Measurements from ENCODE around the gene MEF2A.
"Not testable (repeated sequence)": the region's sequence is repeated elsewhere in the genome, so short reads cannot be mapped to it uniquely, and the experiment has no call there.

Gene MEF2A

GRCh38 chr15:99565299-99566156 is at the start of gene MEF2A:
MEF2A (plus strand) TSS chr15:99565984; CDS start chr15:99633120, 67,136 bp downstream.
- DNase-seq (ENCODE audit: low read depth in 3 of 3): peak; percentile 78 to 85 (median 83)

- DNase-seq (ENCODE audit: low read depth in 3 of 3): no peak
These were observed 47.6 kb upstream of the MEF2A start for GRCh38 chr15:99518191-99518590.

- not testable (repeated sequence) for DNase-seq (ENCODE audit: low read depth in 3 of 3)
These were observed 46.4 kb upstream of the MEF2A start for GRCh38 chr15:99519366-99519765.

- no peak for DNase-seq (ENCODE audit: low read depth in 3 of 3)
These were observed 43.5 kb upstream of the MEF2A start for GRCh38 chr15:99522288-99522687.

GRCh38 chr15:99526176-99526575 is 39.6 kb upstream of the MEF2A start:
- DNase-seq (ENCODE audit: low read depth in 3 of 3): no peak

GRCh38 chr15:99526671-99527070 is 39.1 kb upstream of the MEF2A start:
- no peak for DNase-seq (ENCODE audit: low read depth in 3 of 3)

GRCh38 chr15:99536422-99537040 is 29.3 kb upstream of the MEF2A start:
- DNase-seq (ENCODE audit: low read depth in 3 of 3): no peak

GRCh38 chr15:99537344-99537743 is 28.4 kb upstream of the MEF2A start:
- no peak for DNase-seq (ENCODE audit: low read depth in 3 of 3)

GRCh38 chr15:99538261-99538660 is 27.5 kb upstream of the MEF2A start:
- no peak for DNase-seq (ENCODE audit: low read depth in 3 of 3)

- no peak for DNase-seq (ENCODE audit: low read depth in 3 of 3)
These were observed 23.0 kb upstream of the MEF2A start for GRCh38 chr15:99542828-99543227.

- DNase-seq (ENCODE audit: low read depth in 3 of 3): no peak
These were observed 20.2 kb upstream of the MEF2A start for GRCh38 chr15:99545605-99546004.

GRCh38 chr15:99546441-99547100 is 19.2 kb upstream of the MEF2A start:
- DNase-seq (ENCODE audit: low read depth in 3 of 3): no peak

- DNase-seq (ENCODE audit: low read depth in 3 of 3): no peak
These were observed 18.3 kb upstream of the MEF2A start for GRCh38 chr15:99547517-99547916.

GRCh38 chr15:99550077-99550476 is 15.7 kb upstream of the MEF2A start:
- no peak for DNase-seq (ENCODE audit: low read depth in 3 of 3)

- DNase-seq (ENCODE audit: low read depth in 3 of 3): no peak
These were observed 13.7 kb upstream of the MEF2A start for GRCh38 chr15:99552111-99552510.

GRCh38 chr15:99554880-99555488 is 10.8 kb upstream of the MEF2A start:
- no peak for DNase-seq (ENCODE audit: low read depth in 3 of 3)

- no peak for DNase-seq (ENCODE audit: low read depth in 3 of 3)
These were observed 9.8 kb upstream of the MEF2A start for GRCh38 chr15:99556011-99556410.

GRCh38 chr15:99556578-99556977 is 9.2 kb upstream of the MEF2A start:
- DNase-seq (ENCODE audit: low read depth in 3 of 3): no peak

GRCh38 chr15:99558084-99558483 is 7.7 kb upstream of the MEF2A start:
- no peak for DNase-seq (ENCODE audit: low read depth in 3 of 3)

GRCh38 chr15:99558571-99558970 is 7.2 kb upstream of the MEF2A start:
- DNase-seq (ENCODE audit: low read depth in 3 of 3): no peak

- no peak for DNase-seq (ENCODE audit: low read depth in 3 of 3)
These were observed 4.1 kb upstream of the MEF2A start for GRCh38 chr15:99561476-99562230.

GRCh38 chr15:99562238-99562637 is 3.5 kb upstream of the MEF2A start:
- DNase-seq (ENCODE audit: low read depth in 3 of 3): no peak

All from stimulated activated CD4-positive, alpha-beta T cell treated with anti-CD3 and anti-CD28 coated beads, TNF-alpha, amount 100 ng/mL, for 4 hours (primary cell).